RWPE1 (cell line): Measurements from ENCODE around the gene GNAZ.
A peak's percentile ranks its signal among the peaks of the same experiment; 100 is the strongest.

Experiments used
- CTCF ChIA-PET: fragments of 350-600 bp; sonication (Branson Sonifier 250); formaldehyde crosslinking; extraction: SDS; loops from one replicate; lab custom pipeline; 2021; lab: Yijun Ruan, JAX
- POLR2A ChIA-PET: fragments of 400-600 bp; formaldehyde crosslinking; extraction: SDS; loops from one replicate; lab custom pipeline; 2020; ENCODE audit warnings: antibody characterized with exemption; ENCODE audit not compliant: low non-redundant PET; lab: Yijun Ruan, JAX
- DNase-seq: peaks from one replicate; pipeline ENCODE4 v3.0.0; 2012; ENCODE audit warnings: low spot score
- H3K27ac ChIP-seq: fragments of 450-650 bp; 2 replicates; pipeline ENCODE4 v1.5.1; 2017
- CTCF ChIP-seq: fragments of 450-650 bp; conservative IDR thresholded peaks from 2 replicates; pipeline ENCODE4 v1.5.1; 2017; ENCODE audit warnings: low read depth, mild to moderate bottlenecking

The GNAZ gene

GRCh38 chr22:23147617-23148387 lies 77.5 kb downstream of the GNAZ start:
- CTCF ChIA-PET: no interaction called here

GRCh38 chr22:23149743-23150238 lies 79.5 kb downstream of the GNAZ start:
- no peak for TF ChIP-seq CTCF
- POLR2A ChIA-PET: no interaction called here
- CTCF ChIA-PET: interaction anchor here (0.6 kb wide), 1 partner anchor 30 kb away, joined by 3 read pairs; no protein-coding TSS in a partner anchor
- H3K27ac ChIP-seq: no peak overlapping the region
- DNase-seq: no peak

More at GRCh38 chr22:23147617-23148387, 77.5 kb downstream of the GNAZ start:
- no peak for TF ChIP-seq CTCF
- POLR2A ChIA-PET: no interaction called here
- no peak overlapping the region for H3K27ac ChIP-seq
- DNase-seq: no peak

GRCh38 chr22:23150762-23151161 lies 80.4 kb downstream of the GNAZ start:
- no peak overlapping the region for H3K27ac ChIP-seq
- no peak for TF ChIP-seq CTCF
- POLR2A ChIA-PET: no interaction called here
- CTCF ChIA-PET: no interaction called here
- DNase-seq: no peak

- H3K27ac ChIP-seq: peak overlapping the region; percentile 1; the same call in 1 of the 2 replicates
- ChIA-PET POLR2A (no interaction called here), CTCF (interaction anchor here (0.6 to 1.1 kb wide), 3 partner anchors 130 to 754 kb away, joined by 3 to 4 read pairs (median 4); no protein-coding TSS in a partner anchor)
- TF ChIP-seq CTCF: no peak
- no peak for DNase-seq
Observed at GRCh38 chr22:23151827-23152226, 81.5 kb downstream of the GNAZ start.

- no peak for TF ChIP-seq CTCF
- ChIA-PET CTCF (interaction anchor here (0.6 to 1.1 kb wide), 2 partner anchors 129 to 284 kb away, joined by 3 to 4 read pairs; no protein-coding TSS in a partner anchor), POLR2A (no interaction called here)
- peak overlapping the region; percentile 1; the same call in 1 of the 2 replicates for H3K27ac ChIP-seq
- no peak for DNase-seq
Observed at GRCh38 chr22:23152238-23153114, 82.2 kb downstream of the GNAZ start.

GRCh38 chr22:23153994-23154393 lies 83.7 kb downstream of the GNAZ start:
- DNase-seq: no peak
- ChIA-PET POLR2A (interaction anchor here (0.6 kb wide), 1 partner anchor 9 kb away, joined by 3 read pairs; no protein-coding TSS in a partner anchor), CTCF (no interaction called here)
- TF ChIP-seq CTCF: no peak
- no peak overlapping the region for H3K27ac ChIP-seq
